ENCODE results near the gene PHLPP1.

The PHLPP1 gene

DNA sequence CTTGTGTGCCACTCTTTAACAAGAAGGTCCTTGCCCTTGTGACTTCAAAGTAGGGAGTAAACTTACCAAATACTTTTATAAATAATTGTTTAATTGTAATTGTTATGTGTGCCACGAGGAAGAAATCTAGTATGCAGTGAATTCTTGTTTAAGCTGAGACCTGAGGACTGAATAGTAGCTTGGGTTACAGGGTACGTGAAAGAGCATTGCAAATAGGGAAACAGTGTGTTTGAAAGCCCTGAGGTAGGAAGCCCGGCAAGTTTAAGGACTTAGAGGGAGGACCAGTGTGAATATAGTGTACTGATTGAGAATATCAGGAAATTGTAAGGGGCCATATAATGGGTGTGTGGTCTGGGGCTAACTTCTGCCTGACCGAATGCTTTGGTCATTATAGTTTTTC lies 26.2 kb downstream of the PHLPP1 start:
- TF ChIP-seq EGR1 (IDR thresholded peaks at IDR 0.05) = no peak
- no peak for TF ChIP-seq FOXM1 (IDR thresholded peaks at IDR 0.05; ENCODE audit: borderline replicate concordance, low read depth)

DNA sequence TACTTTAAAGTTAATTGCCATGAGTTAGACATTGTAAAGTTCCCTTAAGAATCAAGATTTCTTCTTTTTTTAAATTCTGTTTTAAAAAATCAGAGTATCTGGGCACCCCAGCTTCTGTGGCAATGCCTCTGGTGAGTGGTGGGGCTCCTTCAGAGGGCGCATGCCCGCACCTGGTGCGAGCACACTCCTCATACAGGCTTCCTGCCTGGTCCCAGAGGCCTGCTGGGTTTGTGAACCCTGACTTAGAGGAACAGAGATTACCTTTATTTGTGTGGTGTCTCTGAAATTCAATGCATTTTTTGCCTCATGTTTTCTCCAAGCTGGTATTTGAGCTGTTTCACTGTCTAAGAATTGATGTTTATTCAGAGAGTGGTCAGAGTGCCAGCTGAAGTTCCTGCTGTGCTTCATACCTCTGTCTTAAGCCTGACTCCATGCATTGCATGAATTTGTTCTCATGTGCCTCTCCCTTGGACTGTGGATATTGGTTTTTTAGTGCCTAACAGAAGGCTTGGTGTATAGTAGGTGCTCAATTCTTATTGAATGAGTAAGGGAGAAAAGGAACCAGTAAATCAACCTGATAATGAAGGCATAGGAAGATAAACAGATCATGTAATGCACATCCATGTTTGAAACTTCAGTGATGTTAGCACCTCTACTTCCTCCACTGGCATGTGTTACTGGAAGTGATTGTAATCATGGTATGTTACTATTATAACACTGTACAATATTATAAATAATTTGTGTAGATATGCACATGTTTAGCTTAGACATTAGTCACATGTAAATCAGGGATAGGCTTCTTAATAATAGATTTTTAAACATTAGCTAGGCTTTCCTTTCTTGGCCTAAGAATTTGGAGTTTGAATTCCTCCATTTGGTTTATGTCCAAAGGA lies 29.0 kb downstream of the PHLPP1 start:
- TF ChIP-seq, protein P1, sequence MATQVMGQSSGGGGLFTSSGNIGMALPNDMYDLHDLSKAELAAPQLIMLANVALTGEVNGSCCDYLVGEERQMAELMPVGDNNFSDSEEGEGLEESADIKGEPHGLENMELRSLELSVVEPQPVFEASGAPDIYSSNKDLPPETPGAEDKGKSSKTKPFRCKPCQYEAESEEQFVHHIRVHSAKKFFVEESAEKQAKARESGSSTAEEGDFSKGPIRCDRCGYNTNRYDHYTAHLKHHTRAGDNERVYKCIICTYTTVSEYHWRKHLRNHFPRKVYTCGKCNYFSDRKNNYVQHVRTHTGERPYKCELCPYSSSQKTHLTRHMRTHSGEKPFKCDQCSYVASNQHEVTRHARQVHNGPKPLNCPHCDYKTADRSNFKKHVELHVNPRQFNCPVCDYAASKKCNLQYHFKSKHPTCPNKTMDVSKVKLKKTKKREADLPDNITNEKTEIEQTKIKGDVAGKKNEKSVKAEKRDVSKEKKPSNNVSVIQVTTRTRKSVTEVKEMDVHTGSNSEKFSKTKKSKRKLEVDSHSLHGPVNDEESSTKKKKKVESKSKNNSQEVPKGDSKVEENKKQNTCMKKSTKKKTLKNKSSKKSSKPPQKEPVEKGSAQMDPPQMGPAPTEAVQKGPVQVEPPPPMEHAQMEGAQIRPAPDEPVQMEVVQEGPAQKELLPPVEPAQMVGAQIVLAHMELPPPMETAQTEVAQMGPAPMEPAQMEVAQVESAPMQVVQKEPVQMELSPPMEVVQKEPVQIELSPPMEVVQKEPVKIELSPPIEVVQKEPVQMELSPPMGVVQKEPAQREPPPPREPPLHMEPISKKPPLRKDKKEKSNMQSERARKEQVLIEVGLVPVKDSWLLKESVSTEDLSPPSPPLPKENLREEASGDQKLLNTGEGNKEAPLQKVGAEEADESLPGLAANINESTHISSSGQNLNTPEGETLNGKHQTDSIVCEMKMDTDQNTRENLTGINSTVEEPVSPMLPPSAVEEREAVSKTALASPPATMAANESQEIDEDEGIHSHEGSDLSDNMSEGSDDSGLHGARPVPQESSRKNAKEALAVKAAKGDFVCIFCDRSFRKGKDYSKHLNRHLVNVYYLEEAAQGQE (IDR thresholded peaks at IDR 0.05; ENCODE audit: low read depth) = no peak
- TF ChIP-seq FOXM1 (IDR thresholded peaks at IDR 0.05; ENCODE audit: borderline replicate concordance, low read depth) (no peak), TEAD4 (IDR thresholded peaks at IDR 0.05) (no peak), EP300 (IDR thresholded peaks at IDR 0.05; ENCODE audit: borderline replicate concordance) (no peak), NFIC (IDR thresholded peaks at IDR 0.05) (no peak), ZBTB7A (IDR thresholded peaks at IDR 0.05; ENCODE audit: low read depth) (no peak), CEBPB (IDR thresholded peaks at IDR 0.05) (no peak), YY1 (IDR thresholded peaks at IDR 0.05; ENCODE audit: low read depth) (no peak), TAF1 (IDR thresholded peaks at IDR 0.05; ENCODE audit: low read depth) (no peak), RAD21 (IDR thresholded peaks at IDR 0.05; ENCODE audit: low read depth) (no peak), CREB1 (IDR thresholded peaks at IDR 0.05; ENCODE audit: low read depth) (no peak), EGR1 (IDR thresholded peaks at IDR 0.05) (no peak), TCF12 (IDR thresholded peaks at IDR 0.05; ENCODE audit: low read depth) (no peak)
- TF ChIP-seq, protein P2, sequence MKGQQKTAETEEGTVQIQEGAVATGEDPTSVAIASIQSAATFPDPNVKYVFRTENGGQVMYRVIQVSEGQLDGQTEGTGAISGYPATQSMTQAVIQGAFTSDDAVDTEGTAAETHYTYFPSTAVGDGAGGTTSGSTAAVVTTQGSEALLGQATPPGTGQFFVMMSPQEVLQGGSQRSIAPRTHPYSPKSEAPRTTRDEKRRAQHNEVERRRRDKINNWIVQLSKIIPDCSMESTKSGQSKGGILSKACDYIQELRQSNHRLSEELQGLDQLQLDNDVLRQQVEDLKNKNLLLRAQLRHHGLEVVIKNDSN (IDR thresholded peaks at IDR 0.05) = no peak
- TF ChIP-seq, protein P3, sequence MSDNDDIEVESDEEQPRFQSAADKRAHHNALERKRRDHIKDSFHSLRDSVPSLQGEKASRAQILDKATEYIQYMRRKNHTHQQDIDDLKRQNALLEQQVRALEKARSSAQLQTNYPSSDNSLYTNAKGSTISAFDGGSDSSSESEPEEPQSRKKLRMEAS (IDR thresholded peaks at IDR 0.05) = no peak

DNA sequence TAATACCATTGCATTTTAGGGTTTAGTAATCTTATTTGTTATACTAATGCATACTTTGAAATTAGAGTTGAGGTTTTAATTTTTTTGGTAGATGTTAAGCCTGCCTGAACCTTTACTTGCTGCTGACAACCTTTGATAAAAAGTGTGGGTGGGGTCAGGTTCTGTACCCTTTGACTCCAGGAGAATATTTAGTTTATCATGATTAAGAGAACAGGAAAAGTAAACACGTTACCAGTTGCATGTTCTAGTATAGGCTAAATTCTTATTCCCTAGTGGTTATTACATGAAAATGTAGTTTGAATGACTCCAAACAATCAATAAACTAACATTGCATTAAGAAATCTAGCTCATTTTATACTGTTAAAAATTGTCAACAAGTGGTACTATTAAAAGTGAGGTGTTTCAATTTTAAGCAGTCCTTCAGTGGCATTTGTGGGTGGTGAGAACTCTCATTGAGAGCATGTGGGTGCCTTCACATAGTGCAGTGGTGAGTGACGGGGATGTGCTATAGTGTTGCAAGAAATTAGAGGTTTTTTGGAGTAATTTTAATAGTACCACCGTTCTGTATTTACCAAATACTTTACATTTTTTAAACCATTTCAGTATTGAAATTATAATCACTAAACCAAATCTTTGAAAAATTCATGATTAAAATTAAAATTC lies 29.9 kb downstream of the PHLPP1 start:
- TF ChIP-seq TEAD4 (IDR thresholded peaks at IDR 0.05) (no peak), FOXM1 (IDR thresholded peaks at IDR 0.05; ENCODE audit: borderline replicate concordance, low read depth) (no peak), TCF12 (IDR thresholded peaks at IDR 0.05; ENCODE audit: low read depth) (no peak), EP300 (IDR thresholded peaks at IDR 0.05; ENCODE audit: borderline replicate concordance) (no peak), YY1 (IDR thresholded peaks at IDR 0.05; ENCODE audit: low read depth) (no peak), CEBPB (IDR thresholded peaks at IDR 0.05) (no peak), NFIC (IDR thresholded peaks at IDR 0.05) (no peak), ZBTB7A (IDR thresholded peaks at IDR 0.05; ENCODE audit: low read depth) (no peak), TAF1 (IDR thresholded peaks at IDR 0.05; ENCODE audit: low read depth) (no peak), CREB1 (IDR thresholded peaks at IDR 0.05; ENCODE audit: low read depth) (no peak), RAD21 (IDR thresholded peaks at IDR 0.05; ENCODE audit: low read depth) (no peak), EGR1 (IDR thresholded peaks at IDR 0.05) (no peak)
- TF ChIP-seq, protein P1 (IDR thresholded peaks at IDR 0.05; ENCODE audit: low read depth) = no peak
- TF ChIP-seq, protein P3 (IDR thresholded peaks at IDR 0.05) = no peak
- TF ChIP-seq, protein P2 (IDR thresholded peaks at IDR 0.05) = no peak

DNA sequence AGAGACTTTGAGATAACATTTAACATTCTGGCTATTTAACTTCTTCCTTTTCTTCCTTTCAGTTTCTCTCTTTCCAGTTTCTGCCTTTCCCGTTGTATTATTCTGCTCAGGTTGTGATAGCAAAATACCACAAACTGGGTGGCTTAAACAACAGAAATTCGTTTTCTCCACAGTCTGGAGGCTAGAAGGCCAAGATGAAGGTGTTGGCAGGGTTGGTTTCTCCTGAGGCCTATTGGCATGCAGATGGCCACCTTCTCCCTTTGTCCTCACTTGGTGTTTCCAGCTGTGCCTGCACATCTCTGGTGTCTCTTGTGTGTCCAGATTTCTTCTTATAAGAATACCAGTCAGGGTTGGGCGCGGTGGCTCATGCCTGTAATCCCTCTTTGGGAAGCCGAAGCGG lies 34.0 kb downstream of the PHLPP1 start:
- TF ChIP-seq CREB1 (IDR thresholded peaks at IDR 0.05; ENCODE audit: low read depth) (no peak), EGR1 (IDR thresholded peaks at IDR 0.05) (no peak), CEBPB (IDR thresholded peaks at IDR 0.05) (no peak)

DNA sequence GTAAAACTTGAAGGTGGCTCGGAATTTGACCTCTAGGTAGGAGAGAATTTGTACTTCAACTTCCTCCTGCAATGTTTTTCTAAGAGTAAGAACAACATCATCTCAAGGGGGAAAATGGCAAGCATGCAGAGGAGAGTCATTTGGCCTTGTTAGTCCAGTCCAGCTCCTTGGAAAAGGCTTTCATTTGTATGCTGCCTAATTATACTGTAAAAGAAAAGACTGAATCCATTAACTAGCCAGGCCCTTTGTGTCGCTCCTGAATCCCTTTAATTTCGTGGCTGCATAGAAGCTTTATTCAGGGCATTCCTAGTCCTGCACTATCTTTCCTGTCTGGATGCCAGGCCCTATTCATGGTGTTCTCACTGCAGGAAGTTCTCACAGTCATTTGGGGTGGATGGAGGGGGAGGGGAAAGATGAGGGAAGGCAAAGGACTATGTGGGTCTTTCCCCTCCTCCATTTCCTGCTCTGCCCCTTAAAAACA lies 36.0 kb downstream of the PHLPP1 start:
- TF ChIP-seq, protein P1 (IDR thresholded peaks at IDR 0.05; ENCODE audit: low read depth) = no peak
- TF ChIP-seq TEAD4 (IDR thresholded peaks at IDR 0.05) (no peak), ZBTB7A (IDR thresholded peaks at IDR 0.05; ENCODE audit: low read depth) (no peak), EGR1 (IDR thresholded peaks at IDR 0.05) (no peak), TCF12 (IDR thresholded peaks at IDR 0.05; ENCODE audit: low read depth) (no peak), CREB1 (IDR thresholded peaks at IDR 0.05; ENCODE audit: low read depth) (no peak), EP300 (IDR thresholded peaks at IDR 0.05; ENCODE audit: borderline replicate concordance) (no peak), TAF1 (IDR thresholded peaks at IDR 0.05; ENCODE audit: low read depth) (no peak), NFIC (IDR thresholded peaks at IDR 0.05) (no peak), YY1 (IDR thresholded peaks at IDR 0.05; ENCODE audit: low read depth) (no peak), RAD21 (IDR thresholded peaks at IDR 0.05; ENCODE audit: low read depth) (no peak)
- TF ChIP-seq, protein P2 (IDR thresholded peaks at IDR 0.05) = no peak
- TF ChIP-seq, protein P3 (IDR thresholded peaks at IDR 0.05) = no peak
